ENCODE measurements around the gene ATP5F1C. TPM values are rescaled to one million over a fixed set of nuclear protein-coding genes. Genes with fewer than 3 reads are reported as not detected.

The ATP5F1C gene
- total RNA-seq, 3 donors from 2014 or later: 224 to 245 (median 224) TPM

DNA sequence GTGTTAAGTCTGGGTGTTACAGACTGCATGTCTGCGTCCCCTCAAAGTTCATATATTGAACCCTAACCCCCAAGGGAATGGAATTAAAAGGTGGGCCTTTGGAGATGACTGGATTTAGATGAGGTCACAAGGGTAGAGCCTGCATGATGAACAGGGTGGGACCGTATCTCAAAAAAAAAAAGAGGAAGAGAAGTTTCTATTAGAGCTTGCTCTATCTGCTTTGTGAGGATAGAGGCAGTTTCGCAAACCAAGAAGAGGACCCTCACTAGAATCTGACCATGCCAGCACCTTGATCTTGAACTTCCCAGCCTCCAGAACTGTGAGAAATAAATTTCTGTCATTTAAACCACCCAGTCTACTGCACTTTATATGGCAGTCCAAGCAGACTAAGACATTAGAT is 1.5 kb upstream of the ATP5F1C start:
- Histone ChIP-seq H3K27ac (no peak overlapping the region), H3K36me3 (no peaks in the 10 kb centered on the region), H3K27me3 (no peaks in the 10 kb centered on the region), H3K4me1 (peaks cover 0 to 6% of the 10 kb centered on the region in 2 donors), H3K4me3 (peak overlapping the region in 1 of 3 donors; percentile 96), H3K9me3 (no peaks in the 10 kb centered on the region)
- intact Hi-C loops (cut with DNase I; ENCODE audit: low total_unique reads): no loop called here
- no peak for DNase-seq (ENCODE audit: low spot score in 2 of 2)
- TF ChIP-seq POLR2AphosphoS5 (IDR thresholded peaks at IDR 0.05): no peak
- TF ChIP-seq, protein P1, sequence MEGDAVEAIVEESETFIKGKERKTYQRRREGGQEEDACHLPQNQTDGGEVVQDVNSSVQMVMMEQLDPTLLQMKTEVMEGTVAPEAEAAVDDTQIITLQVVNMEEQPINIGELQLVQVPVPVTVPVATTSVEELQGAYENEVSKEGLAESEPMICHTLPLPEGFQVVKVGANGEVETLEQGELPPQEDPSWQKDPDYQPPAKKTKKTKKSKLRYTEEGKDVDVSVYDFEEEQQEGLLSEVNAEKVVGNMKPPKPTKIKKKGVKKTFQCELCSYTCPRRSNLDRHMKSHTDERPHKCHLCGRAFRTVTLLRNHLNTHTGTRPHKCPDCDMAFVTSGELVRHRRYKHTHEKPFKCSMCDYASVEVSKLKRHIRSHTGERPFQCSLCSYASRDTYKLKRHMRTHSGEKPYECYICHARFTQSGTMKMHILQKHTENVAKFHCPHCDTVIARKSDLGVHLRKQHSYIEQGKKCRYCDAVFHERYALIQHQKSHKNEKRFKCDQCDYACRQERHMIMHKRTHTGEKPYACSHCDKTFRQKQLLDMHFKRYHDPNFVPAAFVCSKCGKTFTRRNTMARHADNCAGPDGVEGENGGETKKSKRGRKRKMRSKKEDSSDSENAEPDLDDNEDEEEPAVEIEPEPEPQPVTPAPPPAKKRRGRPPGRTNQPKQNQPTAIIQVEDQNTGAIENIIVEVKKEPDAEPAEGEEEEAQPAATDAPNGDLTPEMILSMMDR (IDR thresholded peaks at IDR 0.05): no peak
- TF ChIP-seq POLR2A (IDR thresholded peaks at IDR 0.05): no peak

- Histone ChIP-seq H3K27me3 (no peaks in the 10 kb centered on the region), H3K4me3 (peak overlapping the region; percentile 88 to 99 (median 96)), H3K27ac (peak overlapping the region; percentile 82 to 85), H3K9me3 (no peaks in the 10 kb centered on the region), H3K36me3 (no peaks in the 10 kb centered on the region), H3K4me1 (peaks cover 0 to 6% of the 10 kb centered on the region in 2 donors)
- intact Hi-C loops (cut with DNase I; ENCODE audit: low total_unique reads): no loop called here
- no peak for TF ChIP-seq POLR2AphosphoS5 (IDR thresholded peaks at IDR 0.05)
- no peak for TF ChIP-seq POLR2A (IDR thresholded peaks at IDR 0.05)
- TF ChIP-seq, protein P1 (IDR thresholded peaks at IDR 0.05): no peak
- no peak for DNase-seq (ENCODE audit: low spot score in 2 of 2)
These were observed 674 bp upstream of the ATP5F1C start for GRCh38 chr10:7787150-7787856.

DNA sequence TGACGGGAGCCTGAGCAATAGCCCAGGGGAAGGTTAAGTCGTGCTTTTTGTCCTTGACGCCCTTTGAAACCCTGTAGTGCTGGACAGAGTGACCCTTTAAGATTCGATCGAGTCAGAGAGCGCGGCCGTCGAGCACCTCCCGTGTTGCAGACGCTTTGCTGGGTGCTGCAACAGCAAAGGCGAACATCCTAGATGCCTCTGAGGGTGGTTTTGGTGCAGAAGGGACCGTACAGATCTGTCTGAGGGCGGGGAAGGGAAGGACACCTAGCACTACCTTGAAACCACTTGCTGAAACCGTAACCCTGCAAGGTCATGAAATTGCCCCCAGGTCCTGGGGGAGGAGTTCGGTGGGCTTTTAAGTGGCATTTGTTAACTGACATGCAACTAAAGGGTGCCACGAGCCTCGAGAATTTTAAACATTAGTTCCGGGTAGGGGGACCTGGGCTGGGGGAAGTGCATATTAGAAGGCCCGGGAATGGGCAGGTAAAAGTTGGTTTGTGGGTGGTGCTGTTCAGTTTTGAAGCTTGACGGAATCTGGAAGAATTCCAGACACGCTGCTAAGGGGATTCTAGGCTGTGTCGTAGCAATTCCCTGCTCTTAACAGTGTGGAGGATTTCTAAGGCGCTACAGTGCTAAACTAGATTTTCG is 786 bp downstream of the ATP5F1C start:
- H3K4me1 ChIP-seq: peaks cover 0 to 6% of the 10 kb centered on the region in 2 donors
- TF ChIP-seq POLR2A (IDR thresholded peaks at IDR 0.05): no peak
- TF ChIP-seq, protein P1 (IDR thresholded peaks at IDR 0.05): no peak
- no peak for TF ChIP-seq POLR2AphosphoS5 (IDR thresholded peaks at IDR 0.05)
- no peaks in the 10 kb centered on the region for H3K36me3 ChIP-seq
- H3K4me3 ChIP-seq: peak overlapping the region; percentile 88 to 99 (median 96)
- H3K27me3 ChIP-seq: no peaks in the 10 kb centered on the region
- intact Hi-C loops (cut with DNase I; ENCODE audit: low total_unique reads): loop anchor here (2.0 kb wide), 1 partner anchor 308 kb away; no protein-coding TSS in a partner anchor
- H3K9me3 ChIP-seq: no peaks in the 10 kb centered on the region
- H3K27ac ChIP-seq: peak overlapping the region; percentile 85 to 89
- no peak for DNase-seq (ENCODE audit: low spot score in 2 of 2)

- Histone ChIP-seq H3K27me3 (no peaks in the 10 kb centered on the region), H3K4me3 (peak overlapping the region; percentile 88 to 99 (median 96)), H3K4me1 (peaks cover 0 to 6% of the 10 kb centered on the region in 2 donors), H3K36me3 (no peaks in the 10 kb centered on the region), H3K9me3 (no peaks in the 10 kb centered on the region), H3K27ac (no peak overlapping the region)
- no peak for TF ChIP-seq POLR2A (IDR thresholded peaks at IDR 0.05)
- TF ChIP-seq POLR2AphosphoS5 (IDR thresholded peaks at IDR 0.05): no peak
- TF ChIP-seq, protein P1 (IDR thresholded peaks at IDR 0.05): no peak
- intact Hi-C loops (cut with DNase I; ENCODE audit: low total_unique reads): loop anchor here (2.0 kb wide), 1 partner anchor 307 kb away; no protein-coding TSS in a partner anchor
- DNase-seq (ENCODE audit: low spot score in 2 of 2): no peak
These were observed 1.4 kb downstream of the ATP5F1C start for GRCh38 chr10:7789390-7789789.

GRCh38 chr10:7792541-7792940 is 4.6 kb downstream of the ATP5F1C start:
- intact Hi-C loops (cut with DNase I; ENCODE audit: low total_unique reads): no loop called here

More at GRCh38 chr10:7792541-7792940, 4.6 kb downstream of the ATP5F1C start:
- no peak for TF ChIP-seq POLR2AphosphoS5 (IDR thresholded peaks at IDR 0.05)
- TF ChIP-seq, protein P1 (IDR thresholded peaks at IDR 0.05): no peak
- no peak for TF ChIP-seq POLR2A (IDR thresholded peaks at IDR 0.05)
- Histone ChIP-seq H3K9me3 (no peaks in the 10 kb centered on the region), H3K27ac (no peak overlapping the region), H3K36me3 (no peaks in the 10 kb centered on the region), H3K27me3 (no peaks in the 10 kb centered on the region), H3K4me3 (no peak overlapping the region), H3K4me1 (no peaks in the 10 kb centered on the region)
- DNase-seq (ENCODE audit: low spot score in 2 of 2): no peak

All from breast epithelium (tissue), 4 donors.